GM12892 (cell line): ENCODE measurements around the gene VAMP4.
"Not testable (repeated sequence)": the region's sequence is repeated elsewhere in the genome, so short reads cannot be mapped to it uniquely, and the experiment has no call there.

Experiments used
- DNase-seq: peaks from one replicate; pipeline ENCODE4 v3.0.0; 2011; ENCODE audit not compliant: insufficient read length
- FAIRE-seq: peaks from 2 replicates; lab custom pipeline; 2011; peaks lifted over from hg19 to GRCh38; lab: Jason Lieb, UNC
- POLR2A ChIP-seq: IDR thresholded peaks from 2 replicates; pipeline ENCODE4 v1.6.1; 2011; ENCODE audit warnings: low read depth, low read length, control low read depth
- POLR2AphosphoS5 ChIP-seq: IDR thresholded peaks from 2 replicates; pipeline ENCODE4 v1.6.1; 2011; ENCODE audit warnings: low read depth, low read length, control low read depth
- TAF1 ChIP-seq: IDR thresholded peaks from 2 replicates; pipeline ENCODE4 v1.6.1; 2011; ENCODE audit warnings: low read depth, mild to moderate bottlenecking, control low read depth, low read length, borderline replicate concordance

Gene VAMP4

GRCh38 chr1:171718216-171718615 lies 23.6 kb downstream of the VAMP4 start:
- DNase-seq (no peak), FAIRE-seq (no peak)
- no peak for TF ChIP-seq POLR2AphosphoS5
- no peak for TF ChIP-seq POLR2A
- TF ChIP-seq TAF1 = no peak

- DNase-seq (no peak), FAIRE-seq (no peak)
- no peak for TF ChIP-seq POLR2A
- no peak for TF ChIP-seq POLR2AphosphoS5
- TF ChIP-seq TAF1 = no peak
These were observed 24.7 kb downstream of the VAMP4 start for GRCh38 chr1:171717062-171717718.

GRCh38 chr1:171716616-171717015 lies 25.2 kb downstream of the VAMP4 start:
- FAIRE-seq (no peak), DNase-seq (no peak)
- TF ChIP-seq POLR2A (no peak), TAF1 (no peak), POLR2AphosphoS5 (no peak)

- DNase-seq (no peak), FAIRE-seq (no peak)
- TF ChIP-seq POLR2AphosphoS5 = no peak
- TF ChIP-seq TAF1 = no peak
- TF ChIP-seq POLR2A = no peak
These were observed 26.0 kb downstream of the VAMP4 start for GRCh38 chr1:171715813-171716251.

- no peak for FAIRE-seq
- no peak for DNase-seq
- TF ChIP-seq POLR2A (no peak), POLR2AphosphoS5 (no peak), TAF1 (no peak)
These were observed 29.5 kb downstream of the VAMP4 start for GRCh38 chr1:171712341-171712740.

- no peak for TF ChIP-seq POLR2AphosphoS5
- no peak for TF ChIP-seq POLR2A
- TF ChIP-seq TAF1 = no peak
- FAIRE-seq (no peak), DNase-seq (no peak)
These were observed 30.2 kb downstream of the VAMP4 start for GRCh38 chr1:171711643-171712042.

GRCh38 chr1:171707583-171707982 lies 34.3 kb downstream of the VAMP4 start:
- TF ChIP-seq POLR2A (no peak), POLR2AphosphoS5 (no peak), TAF1 (no peak)
- FAIRE-seq (no peak), DNase-seq (no peak)

- DNase-seq = no peak
- TF ChIP-seq POLR2A = no peak
- FAIRE-seq = no peak
These were observed 39.3 kb downstream of the VAMP4 start for GRCh38 chr1:171702598-171702997.

- no peak for TF ChIP-seq POLR2AphosphoS5
- no peak for TF ChIP-seq POLR2A
- TF ChIP-seq TAF1 = no peak
- no peak for FAIRE-seq
- no peak for DNase-seq
These were observed 42.3 kb downstream of the VAMP4 start for GRCh38 chr1:171699531-171699930.

GRCh38 chr1:171695772-171696171 lies 46.1 kb downstream of the VAMP4 start:
- DNase-seq, FAIRE-seq: not testable (repeated sequence)

GRCh38 chr1:171693541-171693940 lies 48.3 kb downstream of the VAMP4 start:
- DNase-seq, FAIRE-seq: not testable (repeated sequence)

- TF ChIP-seq POLR2AphosphoS5 (no peak), TAF1 (no peak), POLR2A (no peak)
- no peak for DNase-seq
- no peak for FAIRE-seq
These were observed 58.0 kb downstream of the VAMP4 start for GRCh38 chr1:171683870-171684269.

GRCh38 chr1:171680339-171680738 lies 61.5 kb downstream of the VAMP4 start:
- no peak for DNase-seq
- no peak for FAIRE-seq
- TF ChIP-seq POLR2AphosphoS5 (no peak), TAF1 (no peak), POLR2A (no peak)

GRCh38 chr1:171676823-171677222 lies 65.0 kb downstream of the VAMP4 start:
- TF ChIP-seq POLR2A (no peak), POLR2AphosphoS5 (no peak), TAF1 (no peak)
- DNase-seq (no peak), FAIRE-seq (no peak)
